HCT116 (cell line): ENCODE measurements around the gene TCP11L2.

ENCODE experiments used
- CTCF ChIP-seq, 3 experiments: fragments of 200-600 bp in 1 of 3; sonication (generic) in 1 of 3; IDR thresholded peaks in 2 of 3; conservative IDR thresholded peaks in 1 of 3; 2 replicates each; pipeline ENCODE4 v1.5.1; 2012 to 2017; ENCODE audit warnings: low read depth in 2 of 3, low read length in 2 of 3, antibody characterized with exemption in 1 of 3, borderline replicate concordance in 1 of 3, control low read depth in 1 of 3, mild to moderate bottlenecking in 1 of 3, mixed read lengths in 1 of 3, mixed run types in 1 of 3, moderate library complexity in 1 of 3; ENCODE audit not compliant: insufficient read depth in 1 of 3
- POLR2A ChIP-seq: IDR thresholded peaks from 2 replicates; pipeline ENCODE4 v1.7.0; 2011; ENCODE audit warnings: borderline replicate concordance; ENCODE audit not compliant: insufficient read depth, insufficient read length; ENCODE audit errors: extremely low read depth
- POLR2AphosphoS5 ChIP-seq: IDR thresholded peaks from 2 replicates; pipeline ENCODE4 v1.6.1; 2011; ENCODE audit warnings: mild to moderate bottlenecking, low read depth, low read length, moderate library complexity
- RAD21 ChIP-seq: IDR thresholded peaks from 2 replicates; pipeline ENCODE4 v1.6.1; 2012; ENCODE audit warnings: low read depth, mild to moderate bottlenecking
- SIN3A ChIP-seq: IDR thresholded peaks from 2 replicates; pipeline ENCODE4 v1.6.1; 2012; ENCODE audit warnings: low read depth
- YY1 ChIP-seq: IDR thresholded peaks from 2 replicates; pipeline ENCODE4 v1.6.1; 2011; ENCODE audit warnings: low read length, low read depth, moderate library complexity, mild to moderate bottlenecking; ENCODE audit not compliant: insufficient replicate concordance; ENCODE audit errors: extremely low read depth
- TF ChIP-seq, protein P1 (sequence below): IDR thresholded peaks from 2 replicates; pipeline ENCODE4 v1.6.1; 2012; ENCODE audit warnings: low read depth

DNA sequence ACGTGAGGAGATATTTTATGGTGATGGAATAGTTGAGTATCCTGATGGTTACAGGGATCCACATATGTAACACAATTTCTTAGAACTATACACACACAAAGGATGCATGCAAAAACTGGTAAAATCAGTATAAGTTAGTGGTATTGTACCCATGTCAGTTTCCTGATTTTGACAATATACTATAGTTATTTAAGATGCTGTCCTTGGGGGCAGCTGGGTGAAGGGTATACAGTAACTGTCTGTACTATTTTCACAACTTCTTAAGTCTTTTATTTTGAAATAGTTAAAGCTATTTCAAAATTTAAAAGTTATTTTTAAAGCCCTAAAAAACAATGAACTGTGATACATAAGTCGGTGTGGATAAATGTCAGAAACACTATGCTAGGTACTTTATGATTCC is 30.5 kb downstream of the TCP11L2 start:
- no peak for TF ChIP-seq CTCF (IDR thresholded peaks at IDR 0.05 in 2 of 3, conservative IDR thresholded peaks at IDR 0.05 in 1 of 3; ENCODE audit: borderline replicate concordance in 1 of 3, insufficient read depth in 1 of 3, low read depth in 2 of 3, low read length in 2 of 3)
- no peak for TF ChIP-seq POLR2A
- TF ChIP-seq RAD21: no peak
- no peak for TF ChIP-seq SIN3A
- TF ChIP-seq, protein P1, sequence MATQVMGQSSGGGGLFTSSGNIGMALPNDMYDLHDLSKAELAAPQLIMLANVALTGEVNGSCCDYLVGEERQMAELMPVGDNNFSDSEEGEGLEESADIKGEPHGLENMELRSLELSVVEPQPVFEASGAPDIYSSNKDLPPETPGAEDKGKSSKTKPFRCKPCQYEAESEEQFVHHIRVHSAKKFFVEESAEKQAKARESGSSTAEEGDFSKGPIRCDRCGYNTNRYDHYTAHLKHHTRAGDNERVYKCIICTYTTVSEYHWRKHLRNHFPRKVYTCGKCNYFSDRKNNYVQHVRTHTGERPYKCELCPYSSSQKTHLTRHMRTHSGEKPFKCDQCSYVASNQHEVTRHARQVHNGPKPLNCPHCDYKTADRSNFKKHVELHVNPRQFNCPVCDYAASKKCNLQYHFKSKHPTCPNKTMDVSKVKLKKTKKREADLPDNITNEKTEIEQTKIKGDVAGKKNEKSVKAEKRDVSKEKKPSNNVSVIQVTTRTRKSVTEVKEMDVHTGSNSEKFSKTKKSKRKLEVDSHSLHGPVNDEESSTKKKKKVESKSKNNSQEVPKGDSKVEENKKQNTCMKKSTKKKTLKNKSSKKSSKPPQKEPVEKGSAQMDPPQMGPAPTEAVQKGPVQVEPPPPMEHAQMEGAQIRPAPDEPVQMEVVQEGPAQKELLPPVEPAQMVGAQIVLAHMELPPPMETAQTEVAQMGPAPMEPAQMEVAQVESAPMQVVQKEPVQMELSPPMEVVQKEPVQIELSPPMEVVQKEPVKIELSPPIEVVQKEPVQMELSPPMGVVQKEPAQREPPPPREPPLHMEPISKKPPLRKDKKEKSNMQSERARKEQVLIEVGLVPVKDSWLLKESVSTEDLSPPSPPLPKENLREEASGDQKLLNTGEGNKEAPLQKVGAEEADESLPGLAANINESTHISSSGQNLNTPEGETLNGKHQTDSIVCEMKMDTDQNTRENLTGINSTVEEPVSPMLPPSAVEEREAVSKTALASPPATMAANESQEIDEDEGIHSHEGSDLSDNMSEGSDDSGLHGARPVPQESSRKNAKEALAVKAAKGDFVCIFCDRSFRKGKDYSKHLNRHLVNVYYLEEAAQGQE: no peak
- no peak for TF ChIP-seq YY1
- no peak for TF ChIP-seq POLR2AphosphoS5
